OCI-LY7 (cell line): ENCODE results near the gene NAB2.

Experiments
- CTCF ChIP-seq: fragments of 200-600 bp; sonication (generic); conservative IDR thresholded peaks from 2 replicates; pipeline ENCODE4 v1.5.1; 2014; ENCODE audit warnings: mild to moderate bottlenecking, antibody characterized with exemption, low read length, moderate library complexity, mixed read lengths
- EZH2phosphoT487 ChIP-seq: fragments of 200-600 bp; sonication (generic); IDR thresholded peaks from 2 replicates; pipeline ENCODE4 v1.6.1; 2018; ENCODE audit warnings: low read depth, borderline replicate concordance, mild to moderate bottlenecking, mixed run types, antibody characterized with exemption, low read length, moderate library complexity, mixed read lengths

- TF ChIP-seq CTCF (no peak), EZH2phosphoT487 (no peak)
Observed at GRCh38 chr12:57092876-57093414, 4.0 kb downstream of the NAB2 start.
